ENCODE results near the gene CDC42EP4. TPM values are rescaled to one million over a fixed set of nuclear protein-coding genes. Genes with fewer than 3 reads are reported as not detected.

Gene CDC42EP4
- total RNA-seq, 1 donor, result 16.3 TPM

- H3K36me3 ChIP-seq (ENCODE audit: insufficient read depth, low read length), result no peaks in the 10 kb centered on the region
- H3K27me3 ChIP-seq (ENCODE audit: insufficient read depth, low read length), result no peaks in the 10 kb centered on the region
- H3K79me2 ChIP-seq (ENCODE audit: insufficient read depth, low read length), result no peaks in the 10 kb centered on the region
- H4K20me1 ChIP-seq (ENCODE audit: insufficient read depth, low read length), result no peaks in the 10 kb centered on the region
- peak; percentile 91 for DNase-seq (ENCODE audit: insufficient read length, low spot score, missing footprints)
- no peak overlapping the region for H3K4me3 ChIP-seq (ENCODE audit: insufficient read depth, low read length)
- H3K9me3 ChIP-seq (ENCODE audit: low read depth, low read length), result no peaks in the 10 kb centered on the region
- peak; percentile 46 for TF ChIP-seq CTCF (IDR thresholded peaks at IDR 0.05; ENCODE audit: extremely low read depth, low read depth, low read length)
- H3K27ac ChIP-seq (ENCODE audit: low read depth, low read length), result no peak overlapping the region
- H3K4me2 ChIP-seq (ENCODE audit: insufficient read depth, low read length), result peak overlapping the region; percentile 39
- H2AFZ ChIP-seq (ENCODE audit: low read length), result peak overlapping the region; percentile 28
- peaks cover 16% of the 10 kb centered on the region for H3K4me1 ChIP-seq (ENCODE audit: insufficient read depth, low read length)
Measured at GRCh38 chr17:73325527-73325842, 13.7 kb upstream of the CDC42EP4 start.

- Histone ChIP-seq H3K27ac (ENCODE audit: low read depth, low read length) (no peak overlapping the region), H3K4me3 (ENCODE audit: insufficient read depth, low read length) (no peak overlapping the region), H3K4me2 (ENCODE audit: insufficient read depth, low read length) (peak overlapping the region; percentile 39)
Measured at GRCh38 chr17:73324711-73325526, 13.1 kb upstream of the CDC42EP4 start.

DNA sequence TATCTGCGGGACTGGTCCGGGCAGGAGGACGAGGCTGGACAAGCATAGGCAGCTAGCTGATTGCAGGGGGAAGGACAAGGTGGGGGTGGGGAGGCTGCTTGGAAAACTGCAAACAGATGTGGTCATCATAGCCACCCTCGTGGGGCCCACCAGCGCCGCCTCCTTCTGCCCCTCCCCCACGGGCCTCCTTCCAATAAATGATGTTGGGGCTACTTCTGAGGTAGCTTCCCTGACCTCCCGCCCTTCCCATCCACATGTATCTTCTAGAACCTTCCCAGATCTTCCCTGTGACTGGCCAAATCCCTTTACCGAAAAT is 12.3 kb upstream of the CDC42EP4 start:
- Histone ChIP-seq H3K36me3 (ENCODE audit: insufficient read depth, low read length) (no peaks in the 10 kb centered on the region), H4K20me1 (ENCODE audit: insufficient read depth, low read length) (no peaks in the 10 kb centered on the region), H3K79me2 (ENCODE audit: insufficient read depth, low read length) (no peaks in the 10 kb centered on the region), H3K27me3 (ENCODE audit: insufficient read depth, low read length) (no peaks in the 10 kb centered on the region), H3K4me3 (ENCODE audit: insufficient read depth, low read length) (no peak overlapping the region), H3K4me2 (ENCODE audit: insufficient read depth, low read length) (no peak overlapping the region), H3K9me3 (ENCODE audit: low read depth, low read length) (no peaks in the 10 kb centered on the region), H3K27ac (ENCODE audit: low read depth, low read length) (no peak overlapping the region), H3K4me1 (ENCODE audit: insufficient read depth, low read length) (peaks cover 16% of the 10 kb centered on the region), H2AFZ (ENCODE audit: low read length) (no peak overlapping the region)
- TF ChIP-seq CTCF (IDR thresholded peaks at IDR 0.05; ENCODE audit: extremely low read depth, low read depth, low read length), result no peak
- no peak for DNase-seq (ENCODE audit: insufficient read length, low spot score, missing footprints)

More at GRCh38 chr17:73324711-73325526, 13.1 kb upstream of the CDC42EP4 start:
- peak; percentile 48 for DNase-seq (ENCODE audit: insufficient read length, low spot score, missing footprints)
- no peaks in the 10 kb centered on the region for H3K27me3 ChIP-seq (ENCODE audit: insufficient read depth, low read length)
- H4K20me1 ChIP-seq (ENCODE audit: insufficient read depth, low read length), result no peaks in the 10 kb centered on the region
- H3K36me3 ChIP-seq (ENCODE audit: insufficient read depth, low read length), result no peaks in the 10 kb centered on the region
- H3K79me2 ChIP-seq (ENCODE audit: insufficient read depth, low read length), result no peaks in the 10 kb centered on the region
- peak overlapping the region; percentile 28 for H2AFZ ChIP-seq (ENCODE audit: low read length)
- no peak for TF ChIP-seq CTCF (IDR thresholded peaks at IDR 0.05; ENCODE audit: extremely low read depth, low read depth, low read length)
- H3K9me3 ChIP-seq (ENCODE audit: low read depth, low read length), result no peaks in the 10 kb centered on the region
- peaks cover 16% of the 10 kb centered on the region for H3K4me1 ChIP-seq (ENCODE audit: insufficient read depth, low read length)

DNA sequence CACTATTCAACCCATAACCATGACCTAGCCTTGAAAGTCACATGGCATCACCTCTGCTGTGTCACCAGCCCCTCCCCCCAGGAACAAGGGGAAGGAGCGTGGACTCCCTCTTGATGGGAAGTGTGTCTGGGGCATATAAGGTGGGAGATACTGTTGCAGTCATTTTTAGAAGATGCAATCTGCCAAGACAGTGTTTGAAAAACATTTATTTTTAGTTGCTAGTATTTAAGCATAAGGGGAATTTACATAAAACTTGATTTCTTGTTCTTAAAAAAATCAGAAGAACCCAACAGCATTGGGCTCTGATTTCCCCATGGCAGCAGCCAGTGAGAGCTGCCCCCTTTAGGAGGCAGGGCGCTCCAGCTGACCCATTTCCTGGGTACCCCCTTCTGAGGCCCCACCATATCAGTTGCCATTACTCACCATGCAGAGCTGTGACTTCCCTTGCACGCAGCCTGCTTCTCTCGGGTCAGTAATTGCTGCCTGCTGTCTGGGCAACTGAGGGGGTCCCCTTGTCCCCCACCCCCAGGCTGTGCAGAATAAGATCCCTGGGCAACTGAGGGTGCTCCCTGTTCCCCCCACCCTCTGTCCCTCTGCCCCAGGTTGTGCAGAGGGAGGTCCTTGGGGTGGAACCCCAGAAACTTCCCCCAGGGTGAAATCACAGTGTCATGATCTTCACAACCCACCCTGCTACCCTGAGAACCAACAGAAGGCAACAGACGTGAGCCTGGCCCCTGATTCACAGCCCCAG is 11.8 kb upstream of the CDC42EP4 start:
- no peak for TF ChIP-seq CTCF (IDR thresholded peaks at IDR 0.05; ENCODE audit: extremely low read depth, low read depth, low read length)
- Histone ChIP-seq H2AFZ (ENCODE audit: low read length) (no peak overlapping the region), H3K4me3 (ENCODE audit: insufficient read depth, low read length) (no peak overlapping the region), H3K27me3 (ENCODE audit: insufficient read depth, low read length) (no peaks in the 10 kb centered on the region), H3K27ac (ENCODE audit: low read depth, low read length) (no peak overlapping the region), H4K20me1 (ENCODE audit: insufficient read depth, low read length) (no peaks in the 10 kb centered on the region), H3K79me2 (ENCODE audit: insufficient read depth, low read length) (no peaks in the 10 kb centered on the region), H3K36me3 (ENCODE audit: insufficient read depth, low read length) (no peaks in the 10 kb centered on the region), H3K4me1 (ENCODE audit: insufficient read depth, low read length) (peaks cover 16% of the 10 kb centered on the region), H3K4me2 (ENCODE audit: insufficient read depth, low read length) (no peak overlapping the region), H3K9me3 (ENCODE audit: low read depth, low read length) (no peaks in the 10 kb centered on the region)
- peak; percentile 50 for DNase-seq (ENCODE audit: insufficient read length, low spot score, missing footprints)
